NCI-H2227 (cell line): ENCODE results near the gene COL2A1.

Source experiments
- DNase-seq: peaks from one replicate; lab custom pipeline; 2025; ENCODE audit not compliant: unreplicated experiment; lab: John Stamatoyannopoulos, UW

The COL2A1 gene

DNA sequence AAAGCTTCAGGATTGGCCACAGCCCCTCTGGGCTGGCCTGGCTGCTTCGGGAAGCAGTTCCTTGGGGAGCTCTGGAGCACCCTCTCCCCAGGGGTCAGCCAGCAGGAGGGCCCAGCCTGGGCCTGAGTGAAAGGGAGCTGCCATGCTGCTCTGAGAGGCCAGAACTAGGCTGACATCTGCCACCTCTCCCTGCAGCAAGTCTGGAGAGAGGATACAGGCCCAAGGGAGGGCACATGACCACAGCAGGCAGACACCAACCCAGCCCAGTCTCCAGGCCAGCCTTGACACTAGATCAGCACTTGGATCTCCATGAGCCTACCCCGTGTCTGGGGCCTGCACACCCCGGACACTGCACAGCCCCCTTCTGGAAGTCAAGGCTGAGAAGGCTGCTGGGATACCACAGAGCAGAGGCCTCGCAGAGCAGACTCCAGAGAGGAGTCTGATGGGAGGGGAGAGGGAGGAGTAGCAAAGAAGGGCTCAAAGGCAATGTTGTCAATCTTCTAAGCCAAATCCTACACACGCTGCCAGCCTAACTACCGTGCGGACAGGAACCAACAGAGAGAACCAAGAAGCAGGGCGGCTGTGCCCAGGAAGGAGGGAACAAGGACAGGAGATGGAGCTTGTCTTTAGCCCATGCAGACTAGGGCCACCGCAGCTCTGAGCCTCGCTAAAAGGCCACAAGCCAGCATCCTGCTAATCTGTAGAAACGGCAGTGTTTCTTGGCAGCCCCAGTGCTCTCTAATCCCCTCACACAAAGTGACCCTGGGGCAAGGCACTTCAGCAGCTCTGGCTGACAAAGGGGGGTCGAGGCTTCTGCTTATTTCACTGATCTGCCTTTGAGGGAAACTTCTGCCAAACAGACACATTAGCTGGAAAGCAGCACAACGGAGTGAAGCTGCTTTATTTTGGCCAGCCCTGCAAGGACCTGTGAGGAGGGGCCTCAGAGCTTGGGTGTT is 12.9 kb downstream of the COL2A1 start:
- DNase-seq = no peak

DNA sequence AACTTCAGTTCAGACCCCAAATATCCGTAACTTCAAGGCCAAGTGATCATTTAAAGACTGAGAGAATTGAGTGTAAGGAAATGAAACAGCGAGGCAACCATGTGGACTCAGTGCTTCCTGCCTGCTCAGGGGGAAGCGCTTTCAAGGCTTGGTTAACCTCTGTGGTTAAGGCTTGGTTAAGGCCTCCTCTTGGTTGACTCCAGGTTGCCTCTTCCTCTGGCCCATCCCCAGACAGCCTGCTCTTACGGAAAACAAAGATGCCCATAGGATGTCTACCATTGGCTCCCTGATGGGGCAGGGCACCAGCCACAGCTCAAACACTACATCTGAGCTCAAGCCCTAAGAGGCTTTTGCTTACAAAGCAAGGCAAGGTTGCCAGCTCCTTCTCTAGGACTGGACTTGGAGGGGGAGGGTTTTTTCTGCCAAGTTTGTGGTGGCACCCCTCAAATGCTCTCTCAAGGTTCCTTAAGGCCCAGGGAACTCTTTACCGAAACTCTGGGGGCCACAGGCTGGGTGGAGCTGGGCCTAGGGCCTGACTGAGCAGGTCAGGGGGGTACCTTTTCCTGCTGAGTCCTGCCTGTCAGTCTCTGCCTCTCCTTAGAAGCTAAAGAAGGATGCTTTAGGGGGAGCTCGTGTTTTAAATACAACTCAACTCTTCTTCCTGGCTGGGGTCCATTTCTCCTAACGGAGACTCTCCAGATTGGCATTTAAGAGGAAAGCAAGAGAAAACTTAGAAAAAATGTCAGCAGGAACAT is 13.7 kb downstream of the COL2A1 start:
- no peak for DNase-seq

DNA sequence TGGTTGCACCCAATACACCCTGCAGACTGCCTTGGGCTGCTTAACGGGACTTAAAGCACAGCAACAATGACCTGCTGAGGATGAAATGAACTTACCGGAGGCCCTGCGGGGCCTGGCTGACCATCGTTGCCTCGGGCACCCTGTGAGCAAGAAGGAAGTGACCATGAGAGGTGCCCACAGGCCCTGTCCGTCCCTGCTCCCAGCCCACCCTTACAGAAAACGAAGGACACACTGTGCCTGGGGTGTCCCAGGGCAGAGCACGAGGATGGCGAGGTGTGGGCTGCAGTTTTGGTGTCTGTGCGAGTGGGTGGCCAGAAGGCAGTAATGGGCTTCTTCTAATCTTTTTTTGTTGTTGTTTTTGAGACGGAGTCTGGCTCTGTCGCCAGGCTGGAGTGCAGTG is 14.6 kb downstream of the COL2A1 start:
- no peak for DNase-seq

DNA sequence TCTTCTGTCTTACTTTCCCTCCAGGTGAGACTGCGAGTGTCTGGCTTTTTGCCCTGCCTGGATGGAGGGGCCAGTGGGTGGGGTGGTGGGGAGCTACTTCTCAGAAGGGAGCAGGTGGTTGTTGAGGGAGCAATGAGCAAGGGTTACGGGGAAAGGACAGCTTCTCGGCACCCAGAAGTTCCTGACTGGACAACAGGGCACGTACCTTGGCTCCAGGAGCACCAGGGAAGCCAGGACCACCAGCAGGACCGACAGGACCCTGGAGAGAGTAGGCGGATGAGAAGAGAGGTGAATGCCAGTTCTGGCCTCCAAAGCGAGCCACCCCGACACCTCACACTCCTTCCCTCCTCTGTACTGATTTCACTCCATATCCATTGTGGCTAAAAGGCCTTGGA is 15.3 kb downstream of the COL2A1 start:
- DNase-seq = no peak

DNA sequence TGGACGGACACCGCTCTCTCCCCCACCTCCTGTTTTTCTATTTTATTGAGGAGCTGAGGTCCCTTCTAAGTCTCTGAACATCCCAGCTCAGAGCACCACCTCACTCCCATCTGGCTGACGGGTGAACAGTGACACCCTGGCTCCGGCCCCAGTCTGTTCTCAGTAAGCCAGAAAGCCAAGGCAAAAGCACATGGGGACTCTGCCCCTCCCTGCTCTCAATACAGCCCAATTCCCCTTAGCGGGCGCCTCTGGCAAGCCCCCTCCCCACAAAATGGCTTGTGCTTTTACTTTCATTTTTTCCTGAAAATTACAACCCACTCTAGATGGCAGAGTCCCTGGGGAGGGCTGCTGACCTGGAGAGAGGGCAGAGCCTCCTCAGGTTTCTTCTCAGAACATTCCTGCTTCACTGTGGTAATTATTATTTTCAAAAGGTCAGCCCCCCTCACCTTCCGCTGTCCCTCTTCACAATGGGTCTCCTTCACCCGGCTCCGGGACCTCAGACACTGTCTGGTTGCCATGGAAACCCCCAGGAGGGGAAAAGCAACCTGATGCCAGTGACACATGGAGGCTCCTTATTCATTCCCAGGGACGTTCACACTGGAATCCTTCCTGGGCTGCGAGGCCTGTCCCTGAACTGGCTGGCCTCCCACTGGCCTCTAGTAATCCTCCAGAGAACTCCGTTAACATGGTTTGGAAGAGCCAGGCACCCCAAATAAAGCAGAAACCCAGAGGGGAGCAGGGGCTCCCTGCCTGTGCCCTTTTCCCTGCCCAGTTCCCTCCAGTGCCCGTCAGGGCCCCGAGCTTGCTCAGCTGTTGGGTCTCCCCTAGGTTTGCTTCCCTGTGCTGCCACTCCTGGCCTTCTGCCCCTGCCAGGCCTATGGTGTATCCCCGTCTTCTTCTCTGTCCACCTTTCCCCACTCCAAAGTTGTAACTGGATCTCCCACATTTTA is 15.9 kb downstream of the COL2A1 start:
- DNase-seq = peak; percentile 75

DNA sequence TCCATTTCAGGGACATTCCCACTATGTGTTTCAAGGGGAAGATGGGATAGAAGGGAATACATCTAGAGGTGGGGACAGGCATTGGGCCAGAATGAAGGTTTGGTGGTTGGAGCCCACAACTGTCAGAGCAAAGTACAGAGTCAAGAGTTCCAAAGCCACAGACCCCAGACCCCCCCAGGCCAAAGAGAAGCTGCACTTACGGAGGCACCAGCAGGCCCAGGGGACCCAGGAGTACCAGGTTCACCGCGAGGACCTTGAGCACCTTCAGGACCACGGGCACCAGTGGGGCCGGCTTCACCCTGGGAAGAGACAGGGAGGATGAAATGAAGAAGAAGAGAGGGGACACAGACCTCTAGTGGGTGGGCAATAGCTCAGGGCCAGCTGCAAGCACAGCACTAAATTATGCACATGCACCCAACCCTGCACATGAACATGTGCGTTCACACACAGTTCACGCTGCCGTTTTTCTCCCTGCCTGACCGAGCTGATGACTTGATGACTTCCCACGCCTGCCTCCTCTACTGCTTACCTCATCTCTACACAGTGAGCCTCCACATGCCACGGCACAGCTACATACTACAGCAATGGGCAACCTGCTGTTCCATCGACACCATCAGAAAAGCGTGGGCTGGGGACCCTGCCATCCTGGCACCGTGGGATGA is 16.7 kb downstream of the COL2A1 start:
- DNase-seq = no peak

DNA sequence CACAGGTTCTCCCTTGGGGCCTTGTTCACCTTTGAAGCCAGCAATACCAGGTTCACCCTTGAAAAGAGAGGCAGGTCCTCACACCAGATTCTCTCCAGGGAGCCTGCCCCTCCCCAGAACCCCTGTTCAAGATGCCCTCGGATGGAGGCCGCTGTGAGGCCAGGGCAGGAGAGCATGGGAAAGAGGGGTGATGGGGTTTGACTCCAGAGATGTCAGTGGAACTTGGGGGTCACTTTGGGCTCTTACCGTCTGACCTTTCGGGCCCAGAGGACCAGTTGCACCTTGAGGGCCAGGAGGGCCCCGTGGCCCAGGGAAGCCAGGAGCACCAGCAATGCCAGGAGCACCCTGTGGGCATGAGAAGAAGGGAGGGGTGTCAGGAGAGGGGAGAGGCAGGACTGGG is 17.4 kb downstream of the COL2A1 start:
- no peak for DNase-seq

DNA sequence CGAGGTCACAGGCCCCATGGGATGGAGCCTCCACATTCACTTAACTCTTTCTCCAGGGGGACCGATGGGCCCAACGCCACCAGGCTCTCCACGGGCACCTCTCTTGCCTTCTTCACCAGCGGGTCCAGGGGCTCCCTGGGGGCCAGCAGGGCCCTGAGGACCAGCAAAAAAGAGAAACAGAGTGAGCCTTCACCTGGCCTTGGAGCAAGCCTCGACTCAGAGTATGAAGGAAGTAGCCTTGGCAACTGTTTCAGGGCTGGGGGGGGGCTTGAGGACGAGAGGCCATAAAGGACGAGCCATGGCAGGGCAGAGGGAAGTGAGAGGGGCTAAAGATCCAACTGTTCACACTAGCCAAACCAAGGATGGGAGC is 18.0 kb downstream of the COL2A1 start:
- DNase-seq = no peak

DNA sequence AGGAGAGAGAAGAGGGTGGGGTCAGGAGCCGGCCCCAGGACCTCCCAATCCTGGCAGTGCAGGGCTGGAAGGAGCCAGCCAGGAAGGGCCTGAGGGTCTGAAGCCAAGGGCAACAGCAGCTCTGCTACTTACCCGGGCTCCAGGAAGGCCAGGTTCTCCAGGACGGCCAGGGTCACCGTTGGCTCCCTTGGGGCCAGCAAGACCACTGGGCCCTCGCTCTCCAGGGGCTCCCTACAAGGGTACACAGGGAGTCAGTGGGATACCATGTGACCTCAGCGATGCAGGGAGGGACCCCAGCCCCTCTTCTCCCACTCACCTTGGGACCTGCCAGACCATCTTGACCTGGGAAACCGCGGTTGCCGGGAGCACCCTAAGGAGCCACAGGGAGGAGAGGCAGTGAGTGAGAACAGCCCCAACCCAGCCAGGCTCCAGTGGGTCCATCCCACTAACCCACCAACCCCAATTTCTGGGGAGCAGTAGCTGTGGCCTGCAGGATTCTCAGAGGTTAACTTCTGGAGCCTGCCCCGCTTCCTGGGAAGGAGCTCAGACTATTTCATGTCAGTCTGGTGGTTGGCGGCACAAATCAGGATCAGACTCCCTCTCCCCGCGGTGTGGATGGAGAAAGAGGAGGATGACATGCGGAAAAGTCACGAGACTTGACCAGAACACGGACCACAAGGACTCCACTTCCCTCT is 18.5 kb downstream of the COL2A1 start:
- DNase-seq = no peak

DNA sequence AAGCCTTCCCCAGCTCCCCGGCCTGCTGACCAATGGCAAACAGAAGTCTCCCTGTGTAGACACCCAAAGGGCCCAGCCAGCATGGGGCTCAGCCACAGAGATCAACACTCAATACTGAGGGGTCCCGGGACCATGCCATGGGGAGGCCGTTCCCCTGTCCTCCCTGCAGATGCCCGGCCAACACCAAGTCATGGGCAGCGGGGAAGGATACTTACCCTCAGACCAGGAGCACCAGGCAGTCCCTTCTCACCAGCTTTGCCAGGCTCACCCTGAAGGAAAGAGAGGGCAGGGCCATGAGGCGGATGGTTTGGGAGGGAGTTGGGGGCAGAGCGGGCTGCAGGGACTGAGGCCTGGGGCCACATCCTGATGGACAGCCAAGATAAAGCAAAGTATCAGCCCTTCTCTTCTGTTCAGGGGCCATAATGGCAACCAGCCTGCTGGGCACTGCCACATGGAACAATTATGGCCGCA is 19.9 kb downstream of the COL2A1 start:
- DNase-seq = no peak

DNA sequence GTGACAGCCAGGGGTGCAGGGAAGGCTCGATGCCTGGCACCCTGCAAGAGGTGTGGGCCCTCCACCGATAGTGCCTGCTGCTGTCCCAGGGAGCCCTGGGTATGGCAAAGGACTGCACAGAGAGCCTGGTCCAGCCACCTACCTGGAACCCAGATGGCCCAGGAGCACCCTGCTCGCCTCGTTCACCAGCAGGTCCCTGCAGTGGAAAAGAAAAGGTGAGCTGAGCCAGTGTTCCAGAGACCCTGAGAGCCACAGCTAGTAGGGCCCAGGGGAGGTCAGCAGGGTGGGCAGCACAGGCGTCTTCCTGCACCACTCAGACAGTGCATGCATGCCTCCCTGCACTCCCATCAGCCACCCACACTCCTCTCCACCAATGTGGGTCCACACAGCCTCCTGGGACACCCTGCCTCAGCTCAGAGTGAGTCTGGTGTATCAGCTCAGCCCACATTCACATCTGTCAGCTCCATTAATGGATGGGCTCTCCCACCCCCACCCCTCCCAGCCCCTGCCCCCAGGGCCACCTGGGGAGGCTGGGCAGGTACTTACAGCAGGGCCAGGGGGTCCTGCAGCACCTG is 20.6 kb downstream of the COL2A1 start:
- no peak for DNase-seq

DNA sequence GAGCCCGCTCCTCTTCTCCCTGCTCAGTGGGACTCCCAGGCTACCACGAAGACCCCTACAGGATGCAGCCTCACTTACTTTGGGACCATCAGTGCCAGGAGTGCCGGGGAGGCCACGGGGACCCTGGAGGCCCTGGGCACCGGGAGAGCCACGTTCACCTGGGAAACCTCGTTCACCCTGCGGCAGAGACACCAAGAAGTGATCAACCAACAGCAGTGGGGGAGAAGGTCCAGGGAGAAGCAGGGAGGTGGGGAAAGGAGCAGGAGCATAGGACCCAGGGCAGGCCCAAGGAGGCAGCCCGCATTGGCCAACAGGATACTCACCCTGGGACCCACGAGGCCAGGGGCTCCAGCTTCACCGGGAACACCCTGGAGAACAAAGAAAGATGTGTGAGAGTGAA is 21.5 kb downstream of the COL2A1 start:
- no peak for DNase-seq

DNA sequence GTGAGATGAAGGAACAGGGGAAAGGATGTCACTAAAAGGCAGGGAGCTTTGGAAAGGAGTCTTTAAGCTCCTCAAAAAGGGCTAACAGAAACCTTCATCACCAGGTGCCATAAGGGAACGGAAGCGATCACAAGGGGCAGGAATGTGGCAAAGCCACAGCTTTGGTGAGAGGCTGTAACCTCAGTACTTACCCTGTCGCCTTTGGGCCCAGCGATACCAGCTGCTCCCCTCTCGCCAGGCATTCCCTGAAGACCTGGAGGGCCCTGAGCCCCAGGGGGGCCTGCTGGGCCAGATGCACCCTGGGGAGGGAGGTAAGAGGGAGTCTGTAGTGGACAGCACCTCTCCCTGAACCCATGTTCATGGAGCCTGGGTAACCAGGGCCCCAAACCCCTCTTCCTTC is 22.0 kb downstream of the COL2A1 start:
- no peak for DNase-seq

DNA sequence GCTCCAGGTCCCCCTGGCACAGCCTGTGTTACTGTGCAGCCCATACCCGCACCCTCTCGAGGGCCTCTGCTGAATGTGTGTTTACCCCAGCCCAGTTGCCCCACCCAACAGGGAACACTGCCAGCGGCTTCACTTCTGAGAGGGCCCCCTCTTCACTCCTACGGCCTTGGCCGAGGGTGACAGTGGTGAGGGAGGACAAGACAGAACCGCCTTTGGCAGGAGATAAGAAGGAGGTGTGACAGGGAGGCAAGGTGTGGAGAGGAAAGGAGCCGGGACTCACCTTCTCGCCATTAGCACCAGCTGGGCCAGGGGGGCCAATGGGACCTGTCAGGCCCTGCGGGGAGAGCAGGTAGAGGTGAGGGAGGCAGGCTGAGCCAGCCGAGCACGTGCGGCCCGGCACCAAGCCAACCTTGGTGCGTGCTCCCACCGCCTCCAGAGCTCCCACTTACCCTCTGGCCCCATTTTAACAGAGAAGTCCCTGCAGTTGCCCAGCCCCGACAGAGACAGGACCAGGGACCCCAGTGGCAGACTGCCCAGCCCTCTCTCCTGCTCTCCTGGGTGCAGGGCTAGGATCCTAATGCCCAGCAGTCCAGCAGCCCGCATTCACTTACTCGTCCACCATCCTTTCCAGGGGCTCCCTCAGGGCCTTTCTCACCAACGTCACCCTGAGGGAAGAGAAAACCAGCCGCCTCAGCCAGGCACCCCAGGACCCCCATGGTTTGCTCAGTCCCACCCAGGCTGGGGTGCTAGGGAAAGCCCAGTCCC is 22.6 kb downstream of the COL2A1 start:
- no peak for DNase-seq

DNA sequence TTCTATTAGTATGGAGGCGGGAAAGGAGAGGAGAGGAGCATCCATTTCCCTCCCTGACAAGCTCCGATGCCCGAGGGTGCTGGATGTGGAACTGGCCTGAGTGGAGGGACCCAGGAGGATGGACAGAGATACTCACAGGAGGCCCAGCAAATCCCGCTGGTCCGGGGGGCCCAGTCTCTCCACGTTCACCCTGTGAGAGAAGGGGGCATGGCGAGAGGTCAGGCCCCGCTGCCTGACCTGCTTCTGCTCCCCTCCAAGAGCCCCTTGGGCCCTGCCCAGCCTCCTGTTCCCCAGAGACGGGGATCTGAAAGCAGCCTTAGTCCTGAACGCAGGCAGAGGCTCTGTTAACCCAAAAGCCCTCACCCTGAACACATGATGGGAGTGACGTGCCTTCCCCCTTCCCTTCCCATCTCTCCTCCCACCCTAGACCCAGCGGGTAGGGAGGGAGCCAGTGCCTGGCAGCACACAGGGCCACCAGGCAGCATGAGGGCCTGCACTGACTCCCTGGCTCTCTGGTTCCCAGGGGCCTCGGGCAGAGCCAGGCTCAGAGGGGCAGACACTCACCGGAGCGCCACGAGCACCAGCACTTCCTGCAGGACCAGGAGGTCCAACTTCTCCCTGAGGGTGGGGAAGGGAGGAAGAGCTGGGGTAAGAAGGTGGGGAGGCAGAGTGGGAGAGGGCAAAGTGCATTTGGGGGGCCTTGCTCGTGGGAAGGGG is 23.3 kb downstream of the COL2A1 start:
- DNase-seq = no peak

DNA sequence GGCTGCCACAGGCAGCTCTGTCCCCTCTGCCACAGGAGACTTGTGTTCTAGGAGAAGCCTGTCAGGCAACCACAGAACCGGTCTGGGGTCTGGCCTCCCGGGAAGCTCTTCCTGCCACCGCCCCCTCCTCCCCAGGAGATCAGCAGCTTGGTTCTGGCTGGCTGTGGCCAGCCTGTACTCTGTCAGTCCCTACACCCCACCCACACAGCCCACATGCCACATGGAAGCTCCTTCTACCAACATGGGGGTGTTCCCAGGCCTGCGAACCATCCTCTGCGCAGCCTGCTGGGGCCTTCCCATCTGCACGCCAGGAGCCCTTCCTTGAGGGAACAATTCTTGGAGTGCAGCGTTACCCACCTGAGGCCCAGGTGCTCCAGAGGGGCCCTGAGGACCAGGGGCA is 24.1 kb downstream of the COL2A1 start:
- no peak for DNase-seq

DNA sequence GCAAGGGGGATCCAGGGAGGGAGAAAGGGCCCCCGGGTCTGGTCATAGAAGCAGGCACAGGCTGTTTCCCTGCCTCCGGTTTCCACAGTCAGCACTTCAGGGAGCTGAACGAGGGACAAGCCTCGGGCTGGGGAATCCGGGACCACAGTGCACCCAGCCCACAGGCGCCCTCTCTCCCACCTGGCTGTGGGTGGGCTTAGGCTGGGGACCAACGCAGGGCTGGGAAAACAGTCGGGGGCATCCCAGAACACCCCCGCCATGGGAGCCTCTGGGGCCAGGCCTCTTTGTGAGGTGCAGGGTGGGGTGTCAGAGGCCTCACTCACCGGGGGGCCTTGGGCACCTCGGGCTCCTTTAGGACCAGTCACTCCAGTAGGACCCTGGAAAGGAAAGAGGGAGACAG is 24.6 kb downstream of the COL2A1 start:
- DNase-seq = no peak

DNA sequence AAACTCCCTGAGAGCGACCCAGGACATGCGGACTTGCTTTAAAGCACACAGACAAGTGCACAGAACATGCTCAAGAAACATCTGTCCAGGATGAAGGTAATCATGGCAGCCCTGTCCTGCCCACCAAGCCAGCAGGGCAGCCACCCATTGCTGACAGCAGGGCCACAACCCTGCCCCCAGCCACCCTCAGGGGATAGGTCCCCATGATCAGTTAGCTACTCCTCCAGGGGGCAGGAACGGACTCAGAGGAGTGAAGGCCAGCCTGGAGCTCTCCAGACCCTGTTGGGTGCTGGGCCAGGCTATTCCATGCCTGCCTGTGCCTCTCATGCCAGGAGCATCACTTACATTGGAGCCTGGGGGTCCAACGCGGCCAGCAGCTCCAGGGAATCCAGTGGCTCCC is 25.1 kb downstream of the COL2A1 start:
- DNase-seq = no peak

DNA sequence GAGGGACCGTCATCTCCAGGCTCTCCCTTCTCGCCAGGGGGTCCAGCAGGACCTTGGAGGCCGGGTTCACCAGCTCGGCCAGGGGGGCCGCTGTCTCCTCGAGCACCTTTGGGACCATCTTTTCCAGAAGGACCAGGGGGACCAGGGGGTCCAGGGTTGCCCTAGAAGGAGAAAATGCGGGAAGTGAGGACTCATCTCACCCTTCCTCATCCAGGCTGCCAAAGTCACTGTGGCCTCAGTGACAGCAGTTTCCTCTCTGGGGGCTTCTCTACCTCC is 25.7 kb downstream of the COL2A1 start:
- no peak for DNase-seq
